Measurements from ENCODE around the gene IFT81.

DNA sequence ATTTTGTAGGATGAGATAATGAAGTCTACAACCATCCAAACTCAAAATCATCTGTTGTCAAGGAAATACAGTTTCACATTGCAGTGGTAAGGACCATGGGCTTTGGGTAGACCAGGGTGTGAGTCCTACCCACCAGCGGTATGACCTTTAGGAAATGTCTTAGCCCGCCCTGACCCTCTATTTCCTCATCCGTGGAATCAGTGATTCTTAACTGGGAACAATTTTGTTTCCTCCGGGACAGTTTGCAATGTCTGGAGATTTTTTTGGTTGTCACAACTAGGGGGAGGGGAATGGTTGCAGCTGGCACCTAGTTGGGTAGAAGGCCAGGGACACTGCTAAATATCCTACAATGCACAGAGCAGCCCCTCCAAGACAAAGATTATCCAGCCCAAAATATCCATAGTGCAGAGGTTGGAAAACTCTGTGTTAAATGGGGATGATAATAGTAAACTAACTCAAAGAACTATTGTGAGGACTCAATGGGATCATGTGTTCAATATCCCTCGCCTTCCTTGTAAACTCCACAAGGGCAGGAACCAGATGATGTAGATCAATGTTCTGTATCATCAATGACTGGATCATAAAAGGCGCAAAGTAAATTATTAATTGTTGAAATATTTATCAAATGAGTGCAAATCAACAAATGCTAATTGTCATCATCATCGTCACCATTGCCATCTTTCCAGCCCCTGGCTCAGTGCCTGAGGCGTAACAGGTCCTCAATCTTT, 15.7 kb upstream of the IFT81 start:
- no peak for TF ChIP-seq CTCF (conservative IDR thresholded peaks at IDR 0.05; ENCODE audit: low read depth, low read length)
- no peak for TF ChIP-seq EZH2 (IDR thresholded peaks at IDR 0.05; ENCODE audit: borderline replicate concordance, low read depth, low read length, poor library complexity, severe bottlenecking)
